Testis (tissue), 3 donors: Measurements from ENCODE around the gene MCC. TPM values are rescaled to one million over a fixed set of nuclear protein-coding genes. Genes with fewer than 3 reads are reported as not detected.

Source experiments
- DNase-seq: peaks from one replicate; pipeline ENCODE4 v3.0.0-alpha.2; 2019
- H3K27ac ChIP-seq, 2 donors: fragments of 200-600 bp; sonication (generic); one replicate each; pipeline ENCODE4 v1.5.1; 2019
- H3K27me3 ChIP-seq: fragments of 200-600 bp; sonication (generic); one replicate; pipeline ENCODE4 v1.5.1; 2019
- H3K36me3 ChIP-seq: fragments of 200-600 bp; sonication (generic); one replicate; pipeline ENCODE4 v1.5.1; 2017; ENCODE audit warnings: low read depth; ENCODE audit errors: missing control alignments
- H3K4me1 ChIP-seq: fragments of 200-600 bp; sonication (generic); one replicate; pipeline ENCODE4 v1.5.1; 2019
- H3K4me3 ChIP-seq, 2 donors: fragments of 200-600 bp; sonication (generic); one replicate each; pipeline ENCODE4 v1.5.1; 2017 to 2019
- H3K9me3 ChIP-seq: fragments of 200-600 bp; sonication (generic); one replicate; pipeline ENCODE4 v1.5.1; 2017
- CTCF ChIP-seq, 3 experiments: fragments of 450-650 bp in 2 of 3; fragments of 200-600 bp in 1 of 3; sonication (generic) in 1 of 3; IDR thresholded peaks; one replicate each; pipeline ENCODE4 v1.5.1; 2016 to 2019; ENCODE audit warnings: antibody characterized with exemption in 3 of 3, mild to moderate bottlenecking in 2 of 3, moderate library complexity in 1 of 3
- POLR2A ChIP-seq: fragments of 450-650 bp; IDR thresholded peaks from one replicate; pipeline ENCODE4 v1.6.1; 2017; ENCODE audit warnings: antibody characterized with exemption, mild to moderate bottlenecking, moderate library complexity
- WGBS, 2 donors: methylation state at CpG; one replicate each; pipeline ENCODE4 v1.1.5; 2018; 5-methylcytosine and 5-hydroxymethylcytosine counted together
- intact Hi-C: fragments of 100-400 bp; cut with DNase I; formaldehyde crosslinking; loops from one replicate; pipeline ENCODE4 v1.15.1; 2023; ENCODE audit warnings: low total_unique reads
- polyA plus RNA-seq: library from polyadenylated mRNA; stranded (reverse); fragments of 350-450 nt; fragmentation: Illumina TruSeq; extraction: RNeasy Lipid Tissue Mini Kit (QIAGEN cat#74804); gene quantifications from one replicate; pipeline ENCODE4 v1.2.3, GENCODE V29; 2014; ENCODE audit warnings: low read depth, low replicate concordance; ENCODE audit not compliant: insufficient read depth
- total RNA-seq, 2 donors: library from RNA; depleted of rRNA; stranded (reverse); fragments of >200 nt; gene quantifications; one replicate each; pipeline ENCODE4 v1.2.3, GENCODE V29; 2016

The MCC gene
- total and polyA plus RNA-seq, 3 donors from 2014 or later: 7.1 to 23.7 (median 21.4) TPM

GRCh38 chr5:113035096-113035495 is 453.2 kb downstream of the MCC start:
- 89 to 100% methylated on average over 1 of the region's 1 CpG for WGBS, 2 donors
- Histone ChIP-seq H3K9me3 (no peaks in the 10 kb centered on the region), H3K36me3 (no peaks in the 10 kb centered on the region), H3K4me1 (peaks cover 9% of the 10 kb centered on the region), H3K4me3 (no peak overlapping the region), H3K27me3 (no peaks in the 10 kb centered on the region), H3K27ac (no peak overlapping the region)
- TF ChIP-seq POLR2A (no peak), CTCF (IDR thresholded peaks at IDR 0.05) (no peak)
- no peak for DNase-seq
- intact Hi-C loops: no loop called here

DNA sequence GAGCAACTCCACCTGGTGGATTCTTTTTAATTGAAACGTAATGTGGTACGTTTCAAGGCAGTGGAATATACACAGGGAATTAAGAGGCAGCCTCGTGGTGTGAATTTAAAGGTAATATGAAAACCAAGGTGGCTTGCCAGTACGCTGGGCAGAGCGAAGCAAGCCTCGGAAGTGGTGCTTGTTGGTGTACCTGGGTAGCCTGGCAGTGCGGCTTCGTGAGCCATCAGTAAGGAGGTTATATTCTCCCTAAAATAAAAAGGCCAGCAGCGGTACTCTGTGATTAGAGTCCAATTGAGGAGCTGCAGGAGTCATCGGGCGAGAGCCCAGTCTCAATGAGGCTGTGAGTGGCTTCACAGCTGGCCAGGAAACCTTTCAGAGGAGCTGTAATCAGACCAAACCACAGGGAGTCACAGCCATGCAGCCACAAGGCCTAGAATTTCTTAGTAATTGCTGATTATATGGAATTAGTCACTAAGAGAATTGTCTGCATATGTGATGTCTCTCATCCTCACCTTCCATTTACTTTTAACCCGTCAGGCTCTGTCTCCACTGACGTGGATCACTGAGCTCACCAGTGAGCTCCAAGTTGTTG is 454.0 kb downstream of the MCC start:
- no peaks in the 10 kb centered on the region for H3K9me3 ChIP-seq
- no peak overlapping the region for H3K27ac ChIP-seq
- H3K36me3 ChIP-seq: no peaks in the 10 kb centered on the region
- peaks cover 9% of the 10 kb centered on the region for H3K4me1 ChIP-seq
- no peak overlapping the region for H3K4me3 ChIP-seq
- TF ChIP-seq POLR2A (no peak), CTCF (IDR thresholded peaks at IDR 0.05) (no peak)
- no peaks in the 10 kb centered on the region for H3K27me3 ChIP-seq
- intact Hi-C loops: no loop called here
- 95 to 98% methylated on average over 13 of the region's 13 CpGs for whole genome bisulfite sequencing, 2 donors
- no peak for DNase-seq

DNA sequence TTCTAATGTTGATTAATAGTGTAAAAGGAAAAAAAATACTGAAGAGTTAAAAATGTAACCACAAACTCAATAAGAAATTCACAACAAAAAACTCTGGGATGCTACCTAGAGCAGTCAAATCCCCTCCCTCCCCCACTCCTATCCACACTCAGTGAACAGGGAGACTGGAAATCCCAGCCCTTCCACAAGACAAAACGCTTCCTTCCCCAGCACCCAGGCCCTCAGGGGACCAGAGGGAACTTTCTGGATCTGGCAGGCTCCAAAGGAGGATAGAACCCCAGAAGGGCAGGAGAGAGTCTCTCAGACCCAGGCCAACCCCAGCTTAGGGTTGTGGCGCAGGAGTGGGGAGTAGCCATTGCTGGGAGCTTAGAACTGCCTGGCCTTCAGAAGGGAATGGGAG is 456.7 kb downstream of the MCC start:
- H3K4me3 ChIP-seq: no peak overlapping the region
- WGBS, 2 donors: 83 to 85% methylated on average over 2 of the region's 2 CpGs
- no peak for TF ChIP-seq CTCF (IDR thresholded peaks at IDR 0.05)
- TF ChIP-seq POLR2A: no peak

GRCh38 chr5:113031104-113031503 is 457.1 kb downstream of the MCC start:
- 84 to 90% methylated on average over 8 of the region's 8 CpGs for WGBS, 2 donors
- H3K27ac ChIP-seq: no peak overlapping the region
- no peak for DNase-seq
- TF ChIP-seq CTCF (IDR thresholded peaks at IDR 0.05): no peak
- TF ChIP-seq POLR2A: no peak
- H3K4me1 ChIP-seq: peaks cover 9% of the 10 kb centered on the region
- no peaks in the 10 kb centered on the region for H3K27me3 ChIP-seq
- no peaks in the 10 kb centered on the region for H3K36me3 ChIP-seq
- no peak overlapping the region for H3K4me3 ChIP-seq
- H3K9me3 ChIP-seq: no peaks in the 10 kb centered on the region
- intact Hi-C loops: no loop called here

More for the DNA sequence above, 456.7 kb downstream of the MCC start:
- Histone ChIP-seq H3K27ac (no peak overlapping the region), H3K36me3 (no peaks in the 10 kb centered on the region), H3K4me1 (peaks cover 9% of the 10 kb centered on the region), H3K9me3 (no peaks in the 10 kb centered on the region), H3K27me3 (no peaks in the 10 kb centered on the region)
- intact Hi-C loops: no loop called here
- DNase-seq: no peak

DNA sequence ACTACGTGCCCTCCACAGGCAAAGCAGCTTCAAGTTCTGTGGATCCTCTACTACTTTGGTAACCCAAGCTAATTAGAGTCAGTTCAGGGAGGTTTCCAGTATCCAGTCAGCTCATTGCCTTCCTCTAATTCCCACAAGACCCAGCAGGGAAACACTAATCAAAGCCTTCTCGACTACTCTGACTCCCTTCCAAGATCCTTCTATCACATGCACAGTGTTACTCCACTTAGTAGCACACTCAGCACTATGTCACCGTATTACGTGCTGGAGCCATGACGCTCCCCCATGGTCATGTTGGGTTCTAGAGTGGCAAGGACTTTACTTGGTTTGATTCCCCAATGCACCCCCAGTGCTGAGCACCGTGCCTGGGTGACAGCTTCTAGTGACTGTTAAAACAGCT is 458.6 kb downstream of the MCC start:
- no peaks in the 10 kb centered on the region for H3K36me3 ChIP-seq
- no peak for DNase-seq
- no peak overlapping the region for H3K4me3 ChIP-seq

More for the DNA sequence above, 458.6 kb downstream of the MCC start:
- 79 to 86% methylated on average over 6 of the region's 6 CpGs for WGBS, 2 donors
- Histone ChIP-seq H3K27ac (no peak overlapping the region), H3K9me3 (no peaks in the 10 kb centered on the region), H3K4me1 (peaks cover 9% of the 10 kb centered on the region), H3K27me3 (no peaks in the 10 kb centered on the region)
- no peak for TF ChIP-seq POLR2A
- no peak for TF ChIP-seq CTCF (IDR thresholded peaks at IDR 0.05)
- intact Hi-C loops: no loop called here
